GM20000 (cell line): ENCODE results near the gene SERTAD2.

ENCODE experiments used
- DNase-seq: peaks from one replicate; pipeline ENCODE4 v3.0.0; 2012; ENCODE audit warnings: low spot score
- TF ChIP-seq, protein P1 (sequence below): IDR thresholded peaks from 2 replicates; pipeline ENCODE4 v1.5.1; 2012; ENCODE audit warnings: mild to moderate bottlenecking, control low read depth; ENCODE audit errors: extremely low read depth, missing control alignments

Gene SERTAD2

GRCh38 chr2:64646007-64646880 lies 7.5 kb downstream of the SERTAD2 start:
- DNase-seq: peak; percentile 55
- TF ChIP-seq, protein P1, sequence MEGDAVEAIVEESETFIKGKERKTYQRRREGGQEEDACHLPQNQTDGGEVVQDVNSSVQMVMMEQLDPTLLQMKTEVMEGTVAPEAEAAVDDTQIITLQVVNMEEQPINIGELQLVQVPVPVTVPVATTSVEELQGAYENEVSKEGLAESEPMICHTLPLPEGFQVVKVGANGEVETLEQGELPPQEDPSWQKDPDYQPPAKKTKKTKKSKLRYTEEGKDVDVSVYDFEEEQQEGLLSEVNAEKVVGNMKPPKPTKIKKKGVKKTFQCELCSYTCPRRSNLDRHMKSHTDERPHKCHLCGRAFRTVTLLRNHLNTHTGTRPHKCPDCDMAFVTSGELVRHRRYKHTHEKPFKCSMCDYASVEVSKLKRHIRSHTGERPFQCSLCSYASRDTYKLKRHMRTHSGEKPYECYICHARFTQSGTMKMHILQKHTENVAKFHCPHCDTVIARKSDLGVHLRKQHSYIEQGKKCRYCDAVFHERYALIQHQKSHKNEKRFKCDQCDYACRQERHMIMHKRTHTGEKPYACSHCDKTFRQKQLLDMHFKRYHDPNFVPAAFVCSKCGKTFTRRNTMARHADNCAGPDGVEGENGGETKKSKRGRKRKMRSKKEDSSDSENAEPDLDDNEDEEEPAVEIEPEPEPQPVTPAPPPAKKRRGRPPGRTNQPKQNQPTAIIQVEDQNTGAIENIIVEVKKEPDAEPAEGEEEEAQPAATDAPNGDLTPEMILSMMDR: peak; percentile 93

DNA sequence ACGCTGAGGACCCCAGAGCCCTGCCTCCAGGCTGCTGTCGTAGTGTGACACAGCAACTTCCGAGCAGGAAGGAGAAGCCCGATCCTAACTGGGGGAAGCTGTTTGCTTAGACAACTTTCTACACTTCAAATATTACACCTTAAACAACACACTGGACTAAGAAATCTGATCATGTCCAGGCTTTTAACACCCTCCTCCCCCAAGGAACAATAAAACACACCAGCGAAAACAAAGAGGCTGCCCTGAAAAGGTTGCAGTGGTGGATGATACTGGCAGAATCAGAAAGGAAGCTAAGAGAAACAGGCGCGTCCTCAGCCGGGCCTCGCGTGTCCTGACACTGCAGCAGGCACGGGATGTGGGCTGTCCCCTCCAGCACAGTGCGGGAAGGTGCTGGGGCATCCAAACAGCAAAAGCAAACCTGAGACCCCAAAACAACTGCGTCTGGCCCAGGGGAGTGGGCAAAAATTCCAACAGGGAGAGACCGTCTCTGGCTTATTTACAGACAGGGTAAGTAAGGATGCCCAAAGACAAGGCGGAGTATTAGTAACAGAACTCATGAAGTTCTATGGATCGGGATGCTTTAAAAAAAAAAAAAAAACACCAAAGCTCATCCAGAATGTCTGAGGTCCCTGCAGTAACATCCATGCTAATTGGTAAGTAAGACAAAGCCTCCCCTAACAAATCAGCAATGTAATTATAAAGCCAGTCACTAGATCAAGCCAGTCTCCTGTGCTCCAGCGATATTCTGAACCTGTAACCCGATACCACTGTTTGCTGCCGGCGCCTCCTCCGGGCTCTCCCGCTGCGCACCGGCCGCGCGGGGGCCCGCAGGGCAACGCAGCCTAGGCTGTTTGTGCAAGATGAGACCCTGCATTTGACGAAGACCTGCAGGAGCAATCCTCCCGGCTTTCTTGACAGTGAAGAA lies 9.0 kb downstream of the SERTAD2 start:
- TF ChIP-seq, protein P1: no peak
- peak; percentile 79 for DNase-seq

DNA sequence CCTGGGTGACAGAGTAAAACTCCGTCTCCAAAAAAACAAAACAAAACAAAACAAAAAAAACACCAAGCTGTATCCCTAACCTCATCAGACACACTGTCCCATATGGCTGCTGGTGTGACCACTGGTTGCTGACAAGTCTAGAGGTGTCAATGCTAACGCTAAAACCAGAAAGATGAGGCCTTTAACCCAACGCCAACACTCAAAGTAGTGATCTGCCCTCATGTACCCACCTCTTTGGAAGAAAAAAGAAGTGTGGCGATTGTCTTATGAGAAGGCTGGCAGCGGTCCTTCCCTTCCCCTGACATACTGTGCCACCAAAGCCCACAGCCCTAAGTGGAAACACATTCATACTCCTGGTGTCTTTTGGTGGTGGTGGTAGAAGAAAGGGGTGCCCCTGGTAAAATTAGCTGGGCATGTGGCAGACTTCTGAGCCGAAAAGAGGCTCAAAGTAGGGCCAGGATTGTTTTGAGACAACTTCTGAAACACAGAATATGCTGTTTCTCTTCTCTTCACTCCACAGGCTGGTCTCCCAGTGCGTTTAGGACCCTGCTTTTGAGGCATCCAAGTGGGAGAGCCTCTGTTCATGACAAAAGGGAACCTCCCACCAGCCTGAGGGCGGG lies 9.8 kb downstream of the SERTAD2 start:
- TF ChIP-seq, protein P1: no peak
- no peak for DNase-seq

DNA sequence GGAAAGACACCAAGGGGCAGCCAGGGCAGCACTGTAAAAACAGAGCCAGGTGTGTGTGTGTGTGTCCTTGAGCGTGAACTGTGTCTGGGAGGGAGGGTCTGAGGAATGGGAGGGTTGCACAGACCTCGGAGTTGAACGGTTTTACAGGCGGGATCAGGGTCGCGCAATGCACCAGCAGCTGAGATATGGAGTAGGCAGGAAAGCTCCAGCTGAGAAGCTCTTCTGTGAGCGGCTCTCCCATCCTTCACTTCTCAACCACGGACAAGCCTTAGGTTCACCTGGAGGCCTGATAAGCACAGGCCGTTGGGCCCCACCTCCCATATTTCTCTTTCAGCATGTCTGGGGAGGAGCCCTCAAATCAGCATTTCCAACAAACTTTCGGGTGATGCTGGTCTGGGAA lies 12.1 kb downstream of the SERTAD2 start:
- TF ChIP-seq, protein P1: no peak
- DNase-seq: no peak

DNA sequence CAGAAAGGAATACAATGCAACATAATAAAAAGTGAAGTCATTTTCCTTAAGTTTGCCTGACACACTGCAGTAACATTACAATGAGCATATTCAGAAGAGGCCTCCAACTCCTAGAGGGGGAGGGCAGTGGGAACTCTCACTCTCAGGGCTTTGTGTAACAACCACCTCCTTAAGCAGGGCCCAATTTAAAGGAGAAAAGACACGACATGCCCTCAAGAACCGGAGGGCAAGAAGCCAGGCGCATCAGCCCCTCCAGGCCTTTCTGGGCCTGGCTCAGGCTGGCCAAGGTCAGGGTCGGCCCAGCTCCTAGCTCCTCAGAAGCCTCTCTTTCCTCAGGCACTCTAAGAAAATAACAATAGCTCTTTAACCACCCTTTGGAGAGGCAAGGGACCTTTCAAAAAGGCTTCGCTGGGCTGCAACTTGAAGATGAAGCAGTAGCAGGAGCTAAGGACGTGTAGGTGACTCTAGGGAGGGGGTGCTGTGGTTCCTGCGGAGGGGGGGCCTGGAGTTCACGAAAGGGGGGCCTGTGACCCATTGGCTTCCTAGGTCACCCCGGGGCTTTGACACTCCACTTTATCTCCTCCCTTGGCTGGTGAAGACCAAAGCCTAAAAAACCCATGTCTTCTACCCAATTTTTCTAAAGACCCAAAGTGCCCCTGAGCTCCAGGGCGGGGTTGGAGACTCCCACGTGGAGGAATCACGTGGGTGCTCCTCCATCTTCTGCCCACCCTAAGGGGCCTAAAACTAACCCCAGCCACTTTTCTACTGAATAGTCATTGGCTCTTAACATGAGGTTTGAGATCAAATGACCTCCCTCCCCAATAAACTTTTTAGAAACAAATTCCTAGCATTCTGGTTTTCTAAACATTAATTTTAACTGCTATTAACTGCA lies 13.3 kb downstream of the SERTAD2 start:
- TF ChIP-seq, protein P1: no peak
- DNase-seq: no peak

DNA sequence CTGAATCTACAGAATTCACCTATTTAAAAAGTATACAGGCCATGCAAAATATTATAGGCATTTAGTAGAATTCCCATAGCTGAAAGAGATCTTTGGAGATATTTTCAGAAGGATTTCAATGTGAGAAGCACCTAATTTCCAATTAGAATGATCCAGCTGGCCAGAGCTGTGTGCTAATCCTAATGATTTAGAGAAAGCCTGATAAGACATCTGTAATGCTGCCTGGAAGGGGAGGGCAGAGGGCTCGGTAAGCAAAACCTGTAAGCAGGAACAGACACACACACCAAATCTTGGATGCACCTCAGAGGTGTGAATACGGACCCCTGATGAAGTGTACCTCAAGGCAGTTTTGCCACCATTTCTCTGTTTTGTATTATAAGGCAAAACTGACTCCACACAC lies 14.0 kb downstream of the SERTAD2 start:
- DNase-seq: no peak
- TF ChIP-seq, protein P1: no peak
